ENCODE data around the gene TSPAN18. TPM values are rescaled to one million over a fixed set of nuclear protein-coding genes. Genes with fewer than 3 reads are reported as not detected.
A peak's percentile ranks its signal among the peaks of the same experiment; 100 is the strongest.

Gene TSPAN18
- total and polyA plus RNA-seq, 2 of the 8 experiments (the other 6 are each of a cell fraction or from before 2014, with no cell fraction given), result 5.2 to 10.2 TPM

GRCh38 chr11:44920451-44920850, 193.7 kb downstream of the TSPAN18 start:
- no peak overlapping the region for H3K4ac ChIP-seq (replicated peaks; ENCODE audit: insufficient read length, low read depth, low read length)
- no peaks in the 10 kb centered on the region for H3K4me1 ChIP-seq (replicated peaks in 1 of 4; ENCODE audit: control insufficient read depth in 3 of 4, insufficient read depth in 4 of 4, low read length in 3 of 4)
- H3K56ac ChIP-seq (replicated peaks; ENCODE audit: insufficient read length, low read depth, low read length), result no peak overlapping the region
- H3K23me2 ChIP-seq (ENCODE audit: low read depth, low read length), result no peaks in the 10 kb centered on the region
- no peak overlapping the region for H3K23ac ChIP-seq (ENCODE audit: insufficient read length)
- no peak overlapping the region for H4K91ac ChIP-seq (replicated peaks; ENCODE audit: insufficient read length, low read length)
- no peak overlapping the region for H3K9ac ChIP-seq (replicated peaks in 1 of 4; ENCODE audit: extremely low read depth in 1 of 4, low read depth in 3 of 4, low read length in 3 of 4)
- no peak overlapping the region for H4K8ac ChIP-seq (ENCODE audit: extremely low read depth, insufficient read depth, low read length)
- no peak overlapping the region for H2BK5ac ChIP-seq (ENCODE audit: low read depth, low read length)
- H3K27ac ChIP-seq (ENCODE audit: low read depth, low read length), result no peak overlapping the region
- FAIRE-seq (no peak), DNase-seq (ENCODE audit: low read depth in 1 of 2, low spot score in 2 of 2) (no peak)
- POLR2A ChIA-PET (ENCODE audit: partially characterized antibody), result no interaction called here
- H4K20me1 ChIP-seq (replicated peaks in 1 of 2; ENCODE audit: control insufficient read depth in 1 of 2, insufficient read depth in 2 of 2, low read length in 2 of 2), result no peaks in the 10 kb centered on the region
- H3K4me3 ChIP-seq (ENCODE audit: extremely low read depth in 1 of 4, insufficient read depth in 2 of 4, low read depth in 3 of 4, low read length in 4 of 4), result no peak overlapping the region
- H3K4me2 ChIP-seq (ENCODE audit: insufficient read depth in 1 of 2, low read depth in 2 of 2, low read length in 2 of 2), result no peak overlapping the region
- no peak overlapping the region for H2BK20ac ChIP-seq (ENCODE audit: low read length)
- H4K5ac ChIP-seq (ENCODE audit: insufficient read length, low read depth, low read length), result no peak overlapping the region
- H2BK120ac ChIP-seq (replicated peaks; ENCODE audit: low read depth, low read length), result no peak overlapping the region
- CTCF ChIA-PET (ENCODE audit: partially characterized antibody), result interaction anchor here (0.6 to 5.7 kb wide), 7 partner anchors 9 to 299 kb away, joined by 3 to 26 read pairs (median 3); no protein-coding TSS in a partner anchor
- H3K27me3 ChIP-seq (replicated peaks in 1 of 4; ENCODE audit: control insufficient read depth in 3 of 4, extremely low read depth in 1 of 4, insufficient read depth in 3 of 4, low read length in 3 of 4), result no peaks in the 10 kb centered on the region
- H3K18ac ChIP-seq (ENCODE audit: extremely low read depth, low read length), result no peak overlapping the region; the same call in 1 of the 2 replicates
- no peaks in the 10 kb centered on the region for H3K79me1 ChIP-seq (ENCODE audit: low read depth, low read length)
- 90% methylated on average over 6 of the region's 7 CpGs; no CpG with 5 or more reads in 1 of the 2 experiments for WGBS, 2 experiments (ENCODE audit: extremely low coverage in 1 of 2, insufficient coverage in 1 of 2, insufficient read length in 1 of 2, insufficient replicate concordance in 2 of 2, low coverage in 1 of 2, low lambda C conversion rate in 2 of 2, missing lambda C conversion rate in 1 of 2)
- H3K36me3 ChIP-seq (ENCODE audit: control insufficient read depth in 2 of 4, insufficient read depth in 4 of 4, low read length in 3 of 4), result no peaks in the 10 kb centered on the region
- H2AK5ac ChIP-seq (ENCODE audit: low read depth, low read length), result no peak overlapping the region
- H2BK12ac ChIP-seq (ENCODE audit: low read depth, low read length), result 0 out of 2 replicates have a peak overlapping the region, but pooled peaks have one; percentile 17
- H3K9me3 ChIP-seq (ENCODE audit: insufficient read depth in 2 of 2, low read depth in 1 of 2, low read length in 1 of 2), result no peaks in the 10 kb centered on the region
- H3K79me2 ChIP-seq (ENCODE audit: control insufficient read depth in 1 of 2, insufficient read depth in 2 of 2, low read length in 2 of 2), result no peaks in the 10 kb centered on the region
- no peak overlapping the region for H2AFZ ChIP-seq (ENCODE audit: low read length)
- no peak overlapping the region for H3K14ac ChIP-seq (ENCODE audit: insufficient read length)
- H2BK15ac ChIP-seq (ENCODE audit: low read length), result no peak overlapping the region
- no peak for TF ChIP-seq ATF3 (IDR thresholded peaks at IDR 0.05; ENCODE audit: insufficient read depth, low read depth, low read length)
- no peak for TF ChIP-seq PHF8 (conservative IDR thresholded peaks at IDR 0.05; ENCODE audit: low read depth, low read length)
